ENCODE results near the gene C19orf38.

C19orf38 gene

DNA sequence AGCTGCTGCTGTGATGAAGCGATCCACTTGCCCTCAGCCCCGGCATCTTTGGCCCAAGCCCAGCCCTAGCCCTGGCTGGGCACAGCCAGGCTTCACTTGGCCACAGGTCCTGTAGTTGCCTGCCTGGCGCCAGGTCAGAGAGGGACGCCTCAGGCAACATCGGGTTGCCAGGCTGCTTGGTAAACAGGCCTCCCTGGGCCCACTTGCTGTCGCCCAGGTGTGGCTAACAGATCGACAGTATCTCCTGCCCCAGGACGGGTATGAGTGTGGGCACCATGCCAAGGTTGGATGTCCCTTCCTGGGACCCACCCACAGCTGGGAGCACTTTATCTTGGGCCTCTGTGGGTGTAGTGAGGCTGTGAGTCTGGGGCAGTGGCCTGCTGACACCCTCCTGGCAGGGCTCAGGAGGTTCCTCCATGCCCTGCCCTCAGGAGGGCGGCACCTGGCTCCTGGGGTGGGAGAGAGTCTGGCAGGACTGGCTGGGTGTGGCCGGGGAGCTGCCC is 51.0 kb downstream of the C19orf38 start:
- Histone ChIP-seq H3K79me2 (ENCODE audit: insufficient read depth, low read depth) (peaks cover 4% of the 10 kb centered on the region; the same call in 1 of the 2 replicates), H3K9ac (no peak overlapping the region), H3K4me3 (IDR thresholded peaks at IDR 0.05; ENCODE audit: insufficient read depth, low read depth, low read length) (no peak overlapping the region), H3K4me1 (ENCODE audit: low read depth, poor library complexity, severe bottlenecking) (no peaks in the 10 kb centered on the region), H3K4me2 (no peak overlapping the region), H2AFZ (ENCODE audit: low read depth) (no peak overlapping the region), H3K27me3 (ENCODE audit: insufficient read depth, low read depth) (no peaks in the 10 kb centered on the region), H3K27ac (no peak overlapping the region), H4K20me1 (ENCODE audit: insufficient read depth) (no peaks in the 10 kb centered on the region), H3K36me3 (ENCODE audit: insufficient read depth) (no peaks in the 10 kb centered on the region)
- TF ChIP-seq, protein P1, sequence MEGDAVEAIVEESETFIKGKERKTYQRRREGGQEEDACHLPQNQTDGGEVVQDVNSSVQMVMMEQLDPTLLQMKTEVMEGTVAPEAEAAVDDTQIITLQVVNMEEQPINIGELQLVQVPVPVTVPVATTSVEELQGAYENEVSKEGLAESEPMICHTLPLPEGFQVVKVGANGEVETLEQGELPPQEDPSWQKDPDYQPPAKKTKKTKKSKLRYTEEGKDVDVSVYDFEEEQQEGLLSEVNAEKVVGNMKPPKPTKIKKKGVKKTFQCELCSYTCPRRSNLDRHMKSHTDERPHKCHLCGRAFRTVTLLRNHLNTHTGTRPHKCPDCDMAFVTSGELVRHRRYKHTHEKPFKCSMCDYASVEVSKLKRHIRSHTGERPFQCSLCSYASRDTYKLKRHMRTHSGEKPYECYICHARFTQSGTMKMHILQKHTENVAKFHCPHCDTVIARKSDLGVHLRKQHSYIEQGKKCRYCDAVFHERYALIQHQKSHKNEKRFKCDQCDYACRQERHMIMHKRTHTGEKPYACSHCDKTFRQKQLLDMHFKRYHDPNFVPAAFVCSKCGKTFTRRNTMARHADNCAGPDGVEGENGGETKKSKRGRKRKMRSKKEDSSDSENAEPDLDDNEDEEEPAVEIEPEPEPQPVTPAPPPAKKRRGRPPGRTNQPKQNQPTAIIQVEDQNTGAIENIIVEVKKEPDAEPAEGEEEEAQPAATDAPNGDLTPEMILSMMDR (conservative IDR thresholded peaks at IDR 0.05; ENCODE audit: low read depth, low read length) = no peak

DNA sequence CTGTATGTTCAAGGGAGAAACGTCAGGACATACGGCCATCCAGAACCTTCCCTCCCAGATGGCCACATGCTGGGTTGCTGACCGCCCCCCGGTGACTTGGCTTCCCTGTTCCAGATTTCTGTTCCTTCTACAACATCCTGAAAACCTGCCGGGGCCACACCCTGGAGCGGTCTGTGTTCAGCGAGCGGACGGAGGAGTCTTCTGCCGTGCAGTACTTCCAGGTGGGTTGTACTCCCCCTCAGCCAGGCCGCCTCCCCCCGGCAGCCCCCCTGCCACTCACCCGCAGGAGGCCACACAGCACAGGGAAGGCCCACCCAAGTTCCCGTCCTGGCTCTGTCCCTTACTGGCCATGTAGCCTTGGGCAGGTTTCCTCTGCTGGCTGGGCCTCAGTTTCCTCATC is 59.7 kb downstream of the C19orf38 start:
- H3K79me2 ChIP-seq (ENCODE audit: insufficient read depth, low read depth) = 0 out of 2 replicates have a peak, but pooled peaks cover 4% of the 10 kb centered on the region
- no peaks in the 10 kb centered on the region for H4K20me1 ChIP-seq (ENCODE audit: insufficient read depth)
- TF ChIP-seq, protein P1 (conservative IDR thresholded peaks at IDR 0.05; ENCODE audit: low read depth, low read length) = no peak
- H3K4me2 ChIP-seq = no peak overlapping the region
- no peaks in the 10 kb centered on the region for H3K4me1 ChIP-seq (ENCODE audit: low read depth, poor library complexity, severe bottlenecking)
- H3K27ac ChIP-seq = no peak overlapping the region
- no peak overlapping the region for H3K9ac ChIP-seq
- no peak overlapping the region for H3K4me3 ChIP-seq (IDR thresholded peaks at IDR 0.05; ENCODE audit: insufficient read depth, low read depth, low read length)
- no peak overlapping the region for H2AFZ ChIP-seq (ENCODE audit: low read depth)
- no peaks in the 10 kb centered on the region for H3K36me3 ChIP-seq (ENCODE audit: insufficient read depth)
- H3K27me3 ChIP-seq (ENCODE audit: insufficient read depth, low read depth) = no peaks in the 10 kb centered on the region

DNA sequence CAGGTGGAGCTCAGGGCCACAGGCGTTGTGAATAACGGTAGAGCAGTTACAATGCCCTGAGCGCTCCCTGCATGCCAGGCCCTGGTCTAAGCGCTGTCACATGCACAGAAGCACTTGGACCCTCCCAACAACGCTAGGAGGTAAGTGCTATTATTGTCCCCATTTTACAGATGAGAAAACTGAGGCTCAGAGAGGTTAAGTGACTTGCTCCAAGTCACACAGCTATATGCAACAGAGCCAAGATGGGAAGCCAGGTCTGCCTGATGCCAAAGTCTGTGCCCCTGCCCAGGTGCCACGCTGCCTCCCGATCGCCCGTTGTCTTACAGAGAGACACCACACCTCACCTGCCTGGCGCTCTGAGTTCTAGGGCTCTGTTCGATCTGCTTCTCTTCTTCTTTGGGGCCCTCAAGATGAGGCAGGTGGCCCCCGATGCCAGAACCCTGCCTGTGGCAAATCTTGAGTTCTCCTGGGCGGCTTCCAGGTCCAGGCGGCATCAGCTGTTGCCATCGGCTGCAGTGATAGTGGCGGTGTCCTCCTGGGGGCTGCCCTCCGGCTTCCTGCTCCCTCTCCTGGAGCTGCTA is 60.3 kb downstream of the C19orf38 start:
- no peak overlapping the region for H3K4me3 ChIP-seq (IDR thresholded peaks at IDR 0.05; ENCODE audit: insufficient read depth, low read depth, low read length)
- no peaks in the 10 kb centered on the region for H3K4me1 ChIP-seq (ENCODE audit: low read depth, poor library complexity, severe bottlenecking)
- no peak overlapping the region for H3K27ac ChIP-seq
- no peaks in the 10 kb centered on the region for H3K27me3 ChIP-seq (ENCODE audit: insufficient read depth, low read depth)
- no peaks in the 10 kb centered on the region for H4K20me1 ChIP-seq (ENCODE audit: insufficient read depth)
- H3K4me2 ChIP-seq = no peak overlapping the region
- H2AFZ ChIP-seq (ENCODE audit: low read depth) = no peak overlapping the region
- TF ChIP-seq, protein P1 (conservative IDR thresholded peaks at IDR 0.05; ENCODE audit: low read depth, low read length) = no peak
- H3K9ac ChIP-seq = no peak overlapping the region
- 0 out of 2 replicates have a peak, but pooled peaks cover 4% of the 10 kb centered on the region for H3K79me2 ChIP-seq (ENCODE audit: insufficient read depth, low read depth)
- no peaks in the 10 kb centered on the region for H3K36me3 ChIP-seq (ENCODE audit: insufficient read depth)

DNA sequence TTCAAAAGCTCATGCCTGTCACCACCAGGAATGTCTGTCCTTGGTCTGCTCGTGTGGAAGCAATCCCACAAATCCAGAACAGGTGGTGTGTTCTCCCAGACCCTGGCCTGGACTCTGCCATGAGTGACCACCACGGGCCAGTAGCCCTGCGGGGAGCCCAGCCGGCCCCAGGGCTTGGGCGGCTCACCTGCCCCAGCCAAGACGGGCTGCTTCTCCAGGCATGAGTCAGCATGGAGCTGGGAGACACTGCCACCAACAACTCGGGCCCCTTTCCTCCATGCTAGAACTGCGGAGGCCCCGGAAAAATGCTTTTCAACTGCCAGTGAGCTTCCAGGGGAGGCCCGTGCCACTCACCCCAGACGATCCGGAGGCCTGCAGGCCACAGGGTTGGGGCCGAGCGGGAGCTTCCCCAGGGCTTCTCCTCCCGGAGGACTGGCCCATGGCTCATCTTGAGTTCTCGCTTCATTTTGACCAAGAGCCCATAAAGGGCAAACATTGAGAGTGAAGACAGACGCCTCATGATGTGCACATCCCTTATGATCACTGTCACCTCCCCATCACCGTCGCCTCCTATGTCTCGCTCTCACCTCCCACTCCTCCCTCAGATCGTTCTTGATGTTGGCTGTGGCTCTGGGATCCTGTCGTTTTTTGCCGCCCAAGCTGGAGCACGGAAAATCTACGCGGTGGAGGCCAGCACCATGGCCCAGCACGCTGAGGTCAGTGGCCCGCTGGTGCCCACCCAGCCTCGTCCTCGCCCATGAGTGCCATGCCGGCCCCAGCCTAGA is 63.6 kb downstream of the C19orf38 start:
- no peaks in the 10 kb centered on the region for H4K20me1 ChIP-seq (ENCODE audit: insufficient read depth)
- no peaks in the 10 kb centered on the region for H3K36me3 ChIP-seq (ENCODE audit: insufficient read depth)
- H3K27ac ChIP-seq = no peak overlapping the region

More for the DNA sequence above, 63.6 kb downstream of the C19orf38 start:
- H3K4me1 ChIP-seq (ENCODE audit: low read depth, poor library complexity, severe bottlenecking) = no peaks in the 10 kb centered on the region
- H3K9ac ChIP-seq = no peak overlapping the region
- TF ChIP-seq, protein P1 (conservative IDR thresholded peaks at IDR 0.05; ENCODE audit: low read depth, low read length) = no peak
- no peaks in the 10 kb centered on the region for H3K79me2 ChIP-seq (ENCODE audit: insufficient read depth, low read depth)
- no peaks in the 10 kb centered on the region for H3K27me3 ChIP-seq (ENCODE audit: insufficient read depth, low read depth)
- H2AFZ ChIP-seq (ENCODE audit: low read depth) = no peak overlapping the region
- no peak overlapping the region for H3K4me3 ChIP-seq (IDR thresholded peaks at IDR 0.05; ENCODE audit: insufficient read depth, low read depth, low read length)
- H3K4me2 ChIP-seq = no peak overlapping the region

Measured in KMS-11 (cell line).